Panc1 (cell line): Measurements from ENCODE around the gene RASSF8. TPM values are rescaled to one million over a fixed set of nuclear protein-coding genes. Genes with fewer than 3 reads are reported as not detected.

Source experiments
- ATAC-seq: fragments of 200-7000 bp; cut with Tn5 transposase; 2 replicates; pipeline ENCODE4 v1.9.1; 2020; ENCODE audit warnings: mild to moderate bottlenecking, moderate library complexity
- BruUV-seq: library from RNA; stranded (reverse); fragments of 400-500 nt; replicated peaks from 2 replicates; lab custom pipeline; 2021; lab: Mats Ljungman, UMichigan
- CTCF ChIA-PET: fragments of 300-600 bp; sonication (Branson Sonifier 250); formaldehyde crosslinking; loops from one replicate; lab custom pipeline; 2022; ENCODE audit warnings: antibody characterized with exemption; lab: Charles Lee
- POLR2A ChIA-PET: fragments of 300-600 bp; sonication (Branson Sonifier 250); formaldehyde crosslinking; loops from one replicate; lab custom pipeline; 2022; ENCODE audit warnings: antibody characterized with exemption; lab: Charles Lee
- DNase-seq: peaks from one replicate; pipeline ENCODE4 v3.0.0-alpha.2; 2010; ENCODE audit warnings: low read depth, low spot score
- H3K27ac ChIP-seq: 2 replicates; pipeline ENCODE4 v1.5.1; 2011; ENCODE audit warnings: mild to moderate bottlenecking, low read length, inconsistent platforms
- H3K27me3 ChIP-seq: fragments of 200-500 bp; sonication (Bioruptor generic); 2 replicates; pipeline ENCODE4 v1.6.0; 2014; ENCODE audit warnings: low read length, inconsistent platforms; ENCODE audit not compliant: control insufficient read depth, insufficient read depth
- H3K36me3 ChIP-seq: fragments of 200-500 bp; sonication (Bioruptor generic); 2 replicates; pipeline ENCODE4 v1.5.1; 2014; ENCODE audit warnings: inconsistent platforms, mild to moderate bottlenecking, low read length, moderate library complexity; ENCODE audit not compliant: control insufficient read depth, insufficient read depth
- H3K4me1 ChIP-seq: 2 replicates; pipeline ENCODE4 v1.5.1; 2011; ENCODE audit warnings: inconsistent platforms, mild to moderate bottlenecking, low read length, moderate library complexity; ENCODE audit not compliant: control insufficient read depth, insufficient read depth
- H3K4me3 ChIP-seq, 2 experiments: 2 replicates each; pipeline ENCODE4 v1.5.1; 2011 to 2012; ENCODE audit warnings: low read depth in 2 of 2, low read length in 2 of 2, mild to moderate bottlenecking in 2 of 2, inconsistent platforms in 1 of 2, moderate library complexity in 1 of 2
- H3K9me3 ChIP-seq: fragments of 200-500 bp; sonication (Bioruptor generic); 2 replicates; pipeline ENCODE4 v1.5.1; 2014; ENCODE audit warnings: low read depth, mild to moderate bottlenecking, inconsistent platforms, low read length, moderate library complexity; ENCODE audit not compliant: control insufficient read depth, insufficient read depth
- POLR2AphosphoS5 ChIP-seq: IDR thresholded peaks from 2 replicates; pipeline ENCODE4 v1.6.1; 2012; ENCODE audit warnings: mild to moderate bottlenecking, low read depth, low read length, moderate library complexity
- REST ChIP-seq, 2 experiments: IDR thresholded peaks; 2 replicates each; pipeline ENCODE4 v1.6.1; 2011 to 2012; ENCODE audit warnings: low read depth in 2 of 2, control low read depth in 1 of 2, low read length in 1 of 2, mild to moderate bottlenecking in 1 of 2, moderate library complexity in 1 of 2; ENCODE audit not compliant: insufficient read depth in 1 of 2
- SIN3A ChIP-seq: IDR thresholded peaks from 2 replicates; pipeline ENCODE4 v1.6.1; 2012; ENCODE audit warnings: low read depth, mild to moderate bottlenecking, low read length, moderate library complexity, borderline replicate concordance; ENCODE audit not compliant: insufficient read depth
- TCF7L2 ChIP-seq: IDR thresholded peaks from 2 replicates; pipeline ENCODE4 v1.6.1; 2011; ENCODE audit warnings: mild to moderate bottlenecking, low read depth, low read length, inconsistent platforms
- in situ Hi-C: cut with HindIII; loops from 2 replicates; pipeline ENCODE4 v1.10.0; 2016; ENCODE audit warnings: low sequenced_read_pairs, low pct_unique_long_range_greater_than_20kb
- intact Hi-C: fragments of 100-400 bp; cut with micrococcal nuclease; formaldehyde crosslinking; loops from one replicate; pipeline ENCODE4 v1.10.0; 2022; ENCODE audit not compliant: unreplicated experiment
- total RNA-seq: library from RNA; stranded (reverse); gene quantifications from one replicate; pipeline ENCODE4 v1.2.1, GENCODE V29; 2021; ENCODE audit not compliant: unreplicated experiment
- TF ChIP-seq, protein P1 (sequence below): fragments of 450-650 bp; IDR thresholded peaks from 2 replicates; pipeline ENCODE4 v1.5.1; 2017; ENCODE audit warnings: mild to moderate bottlenecking

RASSF8 gene
- total RNA-seq, 1 experiment from 2014 or later = 103 TPM

DNA sequence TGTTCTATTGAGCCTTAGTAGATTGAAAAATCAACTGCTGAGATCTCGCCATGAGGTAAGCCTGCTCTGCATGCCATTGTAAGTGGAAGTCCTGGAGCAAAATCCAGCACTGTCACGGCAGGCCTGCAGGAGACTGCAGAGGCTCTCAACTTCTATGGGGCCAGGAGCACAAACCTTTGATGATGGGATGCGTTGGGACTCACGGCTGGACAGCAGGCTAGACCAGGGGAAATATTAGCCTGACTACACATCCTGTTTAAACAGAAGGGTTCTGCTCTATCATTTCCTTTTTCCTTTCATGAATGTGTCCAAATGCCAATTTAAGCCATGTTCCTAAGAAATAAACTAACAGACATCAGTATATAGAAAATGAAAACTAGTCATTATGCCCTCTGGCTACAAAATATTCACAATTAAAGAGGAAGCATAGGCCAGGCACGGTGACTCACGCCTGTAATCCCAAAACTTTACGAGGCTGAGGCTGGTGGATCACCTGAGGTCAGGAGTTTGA lies 33.9 kb upstream of the RASSF8 start:
- ChIA-PET POLR2A (no interaction called here), CTCF (no interaction called here)
- Histone ChIP-seq H3K9me3 (no peaks in the 10 kb centered on the region), H3K27ac (no peak overlapping the region), H3K36me3 (no peaks in the 10 kb centered on the region), H3K4me1 (no peaks in the 10 kb centered on the region), H3K4me3 (no peak overlapping the region), H3K27me3 (no peaks in the 10 kb centered on the region)
- in situ Hi-C loops (no loop called here), intact Hi-C loops (no loop called here)
- TF ChIP-seq TCF7L2 (no peak), SIN3A (no peak), REST (IDR thresholded peaks at IDR 0.05; ENCODE audit: insufficient read depth in 1 of 2, low read depth in 2 of 2, low read length in 1 of 2) (no peak), POLR2AphosphoS5 (no peak)
- TF ChIP-seq, protein P1, sequence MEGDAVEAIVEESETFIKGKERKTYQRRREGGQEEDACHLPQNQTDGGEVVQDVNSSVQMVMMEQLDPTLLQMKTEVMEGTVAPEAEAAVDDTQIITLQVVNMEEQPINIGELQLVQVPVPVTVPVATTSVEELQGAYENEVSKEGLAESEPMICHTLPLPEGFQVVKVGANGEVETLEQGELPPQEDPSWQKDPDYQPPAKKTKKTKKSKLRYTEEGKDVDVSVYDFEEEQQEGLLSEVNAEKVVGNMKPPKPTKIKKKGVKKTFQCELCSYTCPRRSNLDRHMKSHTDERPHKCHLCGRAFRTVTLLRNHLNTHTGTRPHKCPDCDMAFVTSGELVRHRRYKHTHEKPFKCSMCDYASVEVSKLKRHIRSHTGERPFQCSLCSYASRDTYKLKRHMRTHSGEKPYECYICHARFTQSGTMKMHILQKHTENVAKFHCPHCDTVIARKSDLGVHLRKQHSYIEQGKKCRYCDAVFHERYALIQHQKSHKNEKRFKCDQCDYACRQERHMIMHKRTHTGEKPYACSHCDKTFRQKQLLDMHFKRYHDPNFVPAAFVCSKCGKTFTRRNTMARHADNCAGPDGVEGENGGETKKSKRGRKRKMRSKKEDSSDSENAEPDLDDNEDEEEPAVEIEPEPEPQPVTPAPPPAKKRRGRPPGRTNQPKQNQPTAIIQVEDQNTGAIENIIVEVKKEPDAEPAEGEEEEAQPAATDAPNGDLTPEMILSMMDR = no peak
- BruUV-seq = no TSS peak
- ATAC-seq (peak; percentile 70), DNase-seq (no peak)

- ATAC-seq (peak; percentile 17; the same call in 1 of the 2 replicates), DNase-seq (no peak)
- no peak overlapping the region for H3K4me3 ChIP-seq
- in situ Hi-C loops = no loop called here
- H3K27ac ChIP-seq = no peak overlapping the region
- no peaks in the 10 kb centered on the region for H3K36me3 ChIP-seq
- ChIA-PET POLR2A (no interaction called here), CTCF (interaction anchor here (0.6 kb wide), 1 partner anchor 53 kb away, joined by 4 read pairs; no protein-coding TSS in a partner anchor)
- no TSS peak for BruUV-seq
- no peaks in the 10 kb centered on the region for H3K9me3 ChIP-seq
- no peaks in the 10 kb centered on the region for H3K4me1 ChIP-seq
- TF ChIP-seq TCF7L2 = no peak
- TF ChIP-seq POLR2AphosphoS5 = no peak
- TF ChIP-seq, protein P1 = no peak
- no peak for TF ChIP-seq REST (IDR thresholded peaks at IDR 0.05; ENCODE audit: insufficient read depth in 1 of 2, low read depth in 2 of 2, low read length in 1 of 2)
- intact Hi-C loops = no loop called here
- H3K27me3 ChIP-seq = no peaks in the 10 kb centered on the region
Measured at GRCh38 chr12:25925064-25925463, 33.4 kb upstream of the RASSF8 start.
